GM18511 (cell line): ENCODE measurements around the gene ILDR1.
"Not testable (repeated sequence)": the region's sequence is repeated elsewhere in the genome, so short reads cannot be mapped to it uniquely, and the experiment has no call there.

Source experiments
- ATAC-seq: cut with Tn5 transposase; IDR thresholded peaks from one replicate; pipeline ENCODE4 v1.9.1; 2021; ENCODE audit warnings: mild to moderate bottlenecking, moderate library complexity; ENCODE audit not compliant: unreplicated experiment

Gene ILDR1

GRCh38 chr3:121956363-121956762 is 65.7 kb downstream of the ILDR1 start:
- ATAC-seq = no peak

- no peak for ATAC-seq
These were observed 70.6 kb downstream of the ILDR1 start for GRCh38 chr3:121951291-121951919.

GRCh38 chr3:121948641-121949040 is 73.4 kb downstream of the ILDR1 start:
- no peak for ATAC-seq

GRCh38 chr3:121943431-121943830 is 78.6 kb downstream of the ILDR1 start:
- no peak for ATAC-seq

- no peak for ATAC-seq
These were observed 79.8 kb downstream of the ILDR1 start for GRCh38 chr3:121942116-121942786.

GRCh38 chr3:121941592-121941991 is 80.5 kb downstream of the ILDR1 start:
- ATAC-seq = no peak

- ATAC-seq = not testable (repeated sequence)
These were observed 83.7 kb downstream of the ILDR1 start for GRCh38 chr3:121938141-121938855.
